ENCODE data around the gene SUPT7L.

The SUPT7L gene, protein sequence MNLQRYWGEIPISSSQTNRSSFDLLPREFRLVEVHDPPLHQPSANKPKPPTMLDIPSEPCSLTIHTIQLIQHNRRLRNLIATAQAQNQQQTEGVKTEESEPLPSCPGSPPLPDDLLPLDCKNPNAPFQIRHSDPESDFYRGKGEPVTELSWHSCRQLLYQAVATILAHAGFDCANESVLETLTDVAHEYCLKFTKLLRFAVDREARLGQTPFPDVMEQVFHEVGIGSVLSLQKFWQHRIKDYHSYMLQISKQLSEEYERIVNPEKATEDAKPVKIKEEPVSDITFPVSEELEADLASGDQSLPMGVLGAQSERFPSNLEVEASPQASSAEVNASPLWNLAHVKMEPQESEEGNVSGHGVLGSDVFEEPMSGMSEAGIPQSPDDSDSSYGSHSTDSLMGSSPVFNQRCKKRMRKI

DNA sequence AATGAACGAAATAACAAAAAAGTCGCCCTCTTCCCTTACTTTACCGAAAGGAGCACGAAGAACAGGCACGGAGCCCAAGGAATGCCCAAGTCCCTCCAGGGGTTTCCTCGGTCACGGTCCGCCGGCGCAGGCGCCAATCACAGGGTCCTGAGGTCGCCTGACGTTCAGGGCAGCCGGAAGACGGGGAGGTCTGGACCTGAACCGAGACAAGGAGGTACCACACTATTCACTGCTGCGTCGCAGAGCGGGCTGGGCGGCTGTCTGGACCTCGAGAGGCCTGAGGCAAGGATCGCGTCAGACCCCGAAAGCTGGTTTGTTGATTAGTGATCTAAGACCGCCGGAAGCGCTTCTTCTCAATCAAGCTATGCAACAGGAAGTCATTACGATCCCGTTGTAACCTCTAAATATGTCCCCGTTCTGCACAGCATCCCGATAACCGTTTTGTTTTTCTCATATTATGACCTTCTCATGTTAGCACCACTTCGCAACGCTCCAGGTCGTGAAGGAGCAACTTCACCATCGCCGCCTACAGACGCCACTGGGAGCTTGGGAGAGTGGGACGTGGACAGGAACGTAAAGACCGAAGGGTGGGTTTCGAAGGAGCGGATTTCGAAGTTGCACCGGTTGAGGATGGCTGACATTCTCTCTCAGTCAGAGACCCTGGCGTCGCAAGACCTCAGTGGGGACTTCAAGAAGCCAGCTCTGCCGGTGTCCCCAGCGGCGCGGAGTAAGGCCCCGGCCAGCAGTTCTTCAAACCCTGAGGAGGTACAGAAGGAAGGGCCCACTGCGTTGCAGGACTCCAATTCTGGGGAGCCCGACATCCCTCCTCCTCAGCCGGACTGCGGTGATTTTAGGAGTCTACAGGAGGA, at the start of gene SUPT7L, which contains the start of gene SLC4A1AP:
Gene SUPT7L (minus strand): TSS at position 330 of the 869 bp plus-strand sequence. CDS start 1,422 bp downstream, outside the sequence.
Gene SLC4A1AP (plus strand): TSS at position 605 of the 869 bp plus-strand sequence. CDS start 26 bp downstream, at position 631.
- peak; percentile 82 for DNase-seq (ENCODE audit: low spot score)
- TF ChIP-seq, protein P1, sequence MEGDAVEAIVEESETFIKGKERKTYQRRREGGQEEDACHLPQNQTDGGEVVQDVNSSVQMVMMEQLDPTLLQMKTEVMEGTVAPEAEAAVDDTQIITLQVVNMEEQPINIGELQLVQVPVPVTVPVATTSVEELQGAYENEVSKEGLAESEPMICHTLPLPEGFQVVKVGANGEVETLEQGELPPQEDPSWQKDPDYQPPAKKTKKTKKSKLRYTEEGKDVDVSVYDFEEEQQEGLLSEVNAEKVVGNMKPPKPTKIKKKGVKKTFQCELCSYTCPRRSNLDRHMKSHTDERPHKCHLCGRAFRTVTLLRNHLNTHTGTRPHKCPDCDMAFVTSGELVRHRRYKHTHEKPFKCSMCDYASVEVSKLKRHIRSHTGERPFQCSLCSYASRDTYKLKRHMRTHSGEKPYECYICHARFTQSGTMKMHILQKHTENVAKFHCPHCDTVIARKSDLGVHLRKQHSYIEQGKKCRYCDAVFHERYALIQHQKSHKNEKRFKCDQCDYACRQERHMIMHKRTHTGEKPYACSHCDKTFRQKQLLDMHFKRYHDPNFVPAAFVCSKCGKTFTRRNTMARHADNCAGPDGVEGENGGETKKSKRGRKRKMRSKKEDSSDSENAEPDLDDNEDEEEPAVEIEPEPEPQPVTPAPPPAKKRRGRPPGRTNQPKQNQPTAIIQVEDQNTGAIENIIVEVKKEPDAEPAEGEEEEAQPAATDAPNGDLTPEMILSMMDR (IDR thresholded peaks at IDR 0.05; ENCODE audit: extremely low read depth, insufficient read depth, missing control alignments): no peak
- in situ Hi-C loops (cut with MboI; ENCODE audit: low pct_unique_long_range_greater_than_20kb, low sequenced_read_pairs, unreplicated experiment): no loop called here

DNA sequence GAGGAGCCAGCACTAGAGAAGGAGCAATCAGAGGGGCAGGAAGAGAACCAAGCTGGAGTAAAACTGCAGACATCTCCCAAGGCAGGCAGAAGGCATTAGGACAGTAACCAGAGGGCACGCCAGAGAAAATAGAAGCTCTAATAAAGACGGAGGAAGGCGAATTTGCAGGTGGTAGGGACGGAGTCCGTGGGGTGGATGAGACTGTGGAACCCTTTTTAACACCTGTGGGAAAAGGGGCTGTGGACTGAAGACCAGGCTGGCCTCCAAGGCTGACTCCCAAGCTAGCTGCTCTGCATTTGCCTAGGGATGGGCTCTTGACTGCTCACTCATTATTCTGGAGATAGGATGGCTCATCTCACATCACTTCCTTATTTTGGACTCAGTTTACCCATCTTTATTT, 49.8 kb upstream of the SUPT7L start:
- in situ Hi-C loops (cut with MboI; ENCODE audit: low pct_unique_long_range_greater_than_20kb, low sequenced_read_pairs, unreplicated experiment): no loop called here
- TF ChIP-seq, protein P1 (IDR thresholded peaks at IDR 0.05; ENCODE audit: extremely low read depth, insufficient read depth, missing control alignments): no peak
- no peak for DNase-seq (ENCODE audit: low spot score)

DNA sequence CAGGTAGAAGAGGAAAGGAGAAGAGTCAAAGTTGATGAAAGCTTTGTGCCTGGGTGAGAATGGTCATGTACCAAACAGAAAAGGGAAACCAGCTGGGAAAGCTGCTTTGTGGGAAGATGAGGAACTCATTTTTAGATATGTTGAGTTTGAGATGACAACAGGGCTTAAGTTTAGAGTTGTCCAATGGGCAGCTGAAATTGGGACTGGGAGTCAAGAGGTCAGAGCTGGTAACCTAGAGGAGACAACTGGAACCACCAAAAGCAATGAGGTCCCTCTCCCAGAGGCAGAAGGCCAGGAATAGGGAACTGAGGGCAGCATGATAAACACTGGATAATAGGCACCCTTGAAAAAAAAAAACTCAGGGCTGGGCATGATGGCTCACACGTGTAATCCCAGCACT, 49.1 kb upstream of the SUPT7L start:
- in situ Hi-C loops (cut with MboI; ENCODE audit: low pct_unique_long_range_greater_than_20kb, low sequenced_read_pairs, unreplicated experiment): no loop called here
- no peak for DNase-seq (ENCODE audit: low spot score)
- TF ChIP-seq, protein P1 (IDR thresholded peaks at IDR 0.05; ENCODE audit: extremely low read depth, insufficient read depth, missing control alignments): no peak

DNA sequence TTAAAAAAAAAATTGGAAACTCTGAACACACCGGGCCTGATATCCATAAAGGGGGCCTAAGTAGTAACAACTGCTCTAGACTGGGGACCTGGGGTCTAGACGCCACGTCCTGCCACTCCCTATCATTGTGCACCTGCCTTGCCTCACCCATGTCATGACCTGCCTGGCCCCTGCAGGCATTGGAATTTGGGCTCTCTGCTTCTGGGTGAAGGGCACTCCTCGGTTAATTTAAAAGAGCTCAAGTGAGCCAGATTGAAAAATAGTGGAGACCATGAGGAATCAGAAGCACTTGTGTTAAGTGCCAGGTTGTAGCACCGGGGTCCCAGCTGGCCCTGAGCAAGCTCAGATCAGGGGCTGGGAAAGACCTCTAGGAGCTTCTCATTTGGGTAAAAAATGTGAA, 48.4 kb upstream of the SUPT7L start:
- no peak for DNase-seq (ENCODE audit: low spot score)
- TF ChIP-seq, protein P1 (IDR thresholded peaks at IDR 0.05; ENCODE audit: extremely low read depth, insufficient read depth, missing control alignments): no peak
- in situ Hi-C loops (cut with MboI; ENCODE audit: low pct_unique_long_range_greater_than_20kb, low sequenced_read_pairs, unreplicated experiment): no loop called here

DNA sequence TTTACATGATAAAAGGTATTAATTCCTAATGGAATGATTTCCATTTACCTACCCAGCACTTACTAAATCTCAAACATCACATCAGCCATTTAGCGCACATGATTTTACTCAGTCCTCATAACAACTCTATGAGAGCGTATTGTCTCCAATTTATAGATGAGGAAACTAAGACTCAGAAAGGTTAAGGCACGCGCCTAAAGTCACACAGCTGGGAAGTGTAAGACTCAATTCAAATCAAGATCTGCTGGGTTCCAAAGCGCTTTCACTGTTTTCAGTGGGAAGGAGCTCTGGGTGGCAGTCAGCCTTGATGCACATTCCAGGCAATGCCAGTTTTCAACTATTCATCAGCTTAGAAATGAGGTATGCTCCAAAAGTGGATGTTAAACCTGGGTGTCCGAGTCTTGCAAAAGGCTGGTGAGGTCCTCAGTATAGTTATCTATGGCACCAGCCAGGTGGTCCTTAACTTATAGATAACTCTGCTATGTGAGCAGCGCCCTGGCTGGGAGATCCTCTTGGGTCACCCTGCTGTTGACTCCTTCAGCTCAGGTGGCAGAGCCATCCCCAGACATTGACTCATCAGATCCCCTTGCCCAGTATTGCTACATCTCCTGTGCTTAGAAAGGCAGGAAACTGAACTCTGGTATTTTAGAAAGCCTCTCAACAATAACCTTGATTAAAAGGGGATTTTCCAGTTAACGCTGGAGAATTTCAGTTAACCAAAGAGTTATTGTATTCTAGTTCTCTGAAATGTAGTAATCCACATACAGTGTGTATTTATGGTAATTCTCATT, 47.4 kb upstream of the SUPT7L start:
- TF ChIP-seq, protein P1 (IDR thresholded peaks at IDR 0.05; ENCODE audit: extremely low read depth, insufficient read depth, missing control alignments): no peak
- in situ Hi-C loops (cut with MboI; ENCODE audit: low pct_unique_long_range_greater_than_20kb, low sequenced_read_pairs, unreplicated experiment): no loop called here
- DNase-seq (ENCODE audit: low spot score): no peak

All from GM13977 (cell line).